ENCODE measurements around the gene BMP5. TPM values are rescaled to one million over a fixed set of nuclear protein-coding genes. Genes with fewer than 3 reads are reported as not detected.

BMP5 gene
- polyA plus RNA-seq, 3 donors = not detected

- H3K4me1 ChIP-seq (ENCODE audit: control insufficient read depth in 1 of 2, insufficient read depth in 2 of 2, low read length in 2 of 2) = no peaks in the 10 kb centered on the region
- no peak overlapping the region for H3K9ac ChIP-seq (ENCODE audit: insufficient read depth, low read length, poor library complexity, severe bottlenecking)
- H3K36me3 ChIP-seq (replicated peaks in 1 of 2; ENCODE audit: control insufficient read depth in 1 of 2, insufficient read depth in 2 of 2, low read length in 2 of 2) = no peaks in the 10 kb centered on the region
- WGBS (ENCODE audit: insufficient coverage) = no CpG with 5 or more reads among the region's 1 CpG
- H3K27ac Mint-ChIP-seq = no peak overlapping the region
- H3K4me2 ChIP-seq (replicated peaks; ENCODE audit: extremely low read depth, low read length, poor library complexity, severe bottlenecking) = no peak overlapping the region
- H3K79me2 ChIP-seq (ENCODE audit: insufficient read depth, low read length) = no peaks in the 10 kb centered on the region
- H3K27me3 ChIP-seq (ENCODE audit: control insufficient read depth in 2 of 2, insufficient read depth in 2 of 2, low read length in 2 of 2) = no peaks in the 10 kb centered on the region
- H3K4me1 Mint-ChIP-seq = no peaks in the 10 kb centered on the region
- H3K4me3 Mint-ChIP-seq = no peak overlapping the region
- H3K27me3 Mint-ChIP-seq (ENCODE audit: low read depth in 3 of 3) = no peaks in the 10 kb centered on the region
- H4K20me1 ChIP-seq (ENCODE audit: insufficient read depth, low read length) = no peaks in the 10 kb centered on the region
- no peaks in the 10 kb centered on the region for H3K36me3 Mint-ChIP-seq
- intact Hi-C loops (cut with micrococcal nuclease) = no loop called here
- no peak for TF ChIP-seq CTCF (IDR thresholded peaks at IDR 0.05)
- H2AFZ ChIP-seq (ENCODE audit: insufficient read depth, low read depth, low read length, poor library complexity, severe bottlenecking) = no peak overlapping the region
- H3K4me3 ChIP-seq (replicated peaks in 1 of 3; ENCODE audit: low read depth in 2 of 3, low read length in 3 of 3) = no peak overlapping the region
- DNase-seq = no peak
- H3K9me3 Mint-ChIP-seq = no peaks in the 10 kb centered on the region
- H3K9me3 ChIP-seq (replicated peaks in 1 of 2; ENCODE audit: control insufficient read depth in 1 of 2, insufficient read depth in 1 of 2, low read length in 2 of 2) = no peaks in the 10 kb centered on the region
- H3K27ac ChIP-seq (ENCODE audit: low read depth in 1 of 2, low read length in 2 of 2) = no peak overlapping the region
Measured at GRCh38 chr6:55882718-55883569, 7.6 kb upstream of the BMP5 start.

GRCh38 chr6:55877283-55877682, 1.9 kb upstream of the BMP5 start:
- H3K27ac ChIP-seq (ENCODE audit: low read depth in 1 of 2, low read length in 2 of 2) = no peak overlapping the region
- H3K4me1 Mint-ChIP-seq = no peaks in the 10 kb centered on the region
- no peak overlapping the region for H3K9ac ChIP-seq (ENCODE audit: insufficient read depth, low read length, poor library complexity, severe bottlenecking)
- H3K27me3 ChIP-seq (ENCODE audit: control insufficient read depth in 2 of 2, insufficient read depth in 2 of 2, low read length in 2 of 2) = no peaks in the 10 kb centered on the region
- H3K36me3 Mint-ChIP-seq = no peaks in the 10 kb centered on the region
- no peak overlapping the region for H3K4me3 Mint-ChIP-seq
- H3K27me3 Mint-ChIP-seq (ENCODE audit: low read depth in 3 of 3) = no peaks in the 10 kb centered on the region
- TF ChIP-seq CTCF (IDR thresholded peaks at IDR 0.05) = no peak
- H3K27ac Mint-ChIP-seq = no peak overlapping the region
- H4K20me1 ChIP-seq (ENCODE audit: insufficient read depth, low read length) = no peaks in the 10 kb centered on the region
- intact Hi-C loops (cut with micrococcal nuclease) = no loop called here
- no peaks in the 10 kb centered on the region for H3K9me3 ChIP-seq (replicated peaks in 1 of 2; ENCODE audit: control insufficient read depth in 1 of 2, insufficient read depth in 1 of 2, low read length in 2 of 2)
- H3K4me2 ChIP-seq (replicated peaks; ENCODE audit: extremely low read depth, low read length, poor library complexity, severe bottlenecking) = no peak overlapping the region
- DNase-seq = no peak
- no peaks in the 10 kb centered on the region for H3K36me3 ChIP-seq (replicated peaks in 1 of 2; ENCODE audit: control insufficient read depth in 1 of 2, insufficient read depth in 2 of 2, low read length in 2 of 2)
- H3K79me2 ChIP-seq (ENCODE audit: insufficient read depth, low read length) = no peaks in the 10 kb centered on the region
- no CpG with 5 or more reads among the region's 3 CpGs for WGBS (ENCODE audit: insufficient coverage)
- H2AFZ ChIP-seq (ENCODE audit: insufficient read depth, low read depth, low read length, poor library complexity, severe bottlenecking) = no peak overlapping the region
- no peaks in the 10 kb centered on the region for H3K9me3 Mint-ChIP-seq
- no peak overlapping the region for H3K4me3 ChIP-seq (replicated peaks in 1 of 3; ENCODE audit: low read depth in 2 of 3, low read length in 3 of 3)
- H3K4me1 ChIP-seq (ENCODE audit: control insufficient read depth in 1 of 2, insufficient read depth in 2 of 2, low read length in 2 of 2) = no peaks in the 10 kb centered on the region

All from CD14-positive monocyte (primary cell).